D721Med (cell line): ENCODE data around the gene R3HCC1L.

Source experiments
- DNase-seq: peaks from one replicate; pipeline ENCODE4 v3.0.0; 2011; ENCODE audit warnings: low spot score; ENCODE audit not compliant: insufficient read length
- FAIRE-seq: peaks from 2 replicates; lab custom pipeline; 2011; peaks lifted over from hg19 to GRCh38; lab: Jason Lieb, UNC
- CTCF ChIP-seq: IDR thresholded peaks from 2 replicates; pipeline ENCODE4 v1.5.1; 2012; ENCODE audit warnings: mild to moderate bottlenecking, control low read depth; ENCODE audit not compliant: insufficient read depth; ENCODE audit errors: missing control alignments

The R3HCC1L gene

GRCh38 chr10:98096731-98097130 is 37.7 kb upstream of the R3HCC1L start:
- TF ChIP-seq CTCF, result no peak
- DNase-seq (no peak), FAIRE-seq (no peak)

GRCh38 chr10:98097175-98097574 is 37.3 kb upstream of the R3HCC1L start:
- DNase-seq (no peak), FAIRE-seq (no peak)
- TF ChIP-seq CTCF, result no peak

GRCh38 chr10:98097616-98098015 is 36.8 kb upstream of the R3HCC1L start:
- DNase-seq (no peak), FAIRE-seq (no peak)
- TF ChIP-seq CTCF, result no peak

GRCh38 chr10:98098247-98098646 is 36.2 kb upstream of the R3HCC1L start:
- FAIRE-seq (no peak), DNase-seq (no peak)

GRCh38 chr10:98100476-98100875 is 34.0 kb upstream of the R3HCC1L start:
- TF ChIP-seq CTCF, result no peak
- DNase-seq (no peak), FAIRE-seq (no peak)

More at GRCh38 chr10:98098247-98098646, 36.2 kb upstream of the R3HCC1L start:
- no peak for TF ChIP-seq CTCF

GRCh38 chr10:98101366-98101765 is 33.1 kb upstream of the R3HCC1L start:
- DNase-seq, result no peak
- no peak for FAIRE-seq
- no peak for TF ChIP-seq CTCF

- no peak for FAIRE-seq
- no peak for TF ChIP-seq CTCF
- DNase-seq, result no peak
Observed at GRCh38 chr10:98104125-98104524, 30.3 kb upstream of the R3HCC1L start.
